A549 treated with CpdA at 1 μM for 4 hours (cell line): ENCODE measurements around the gene CTNNB1. TPM values are rescaled to one million over a fixed set of nuclear protein-coding genes. Genes with fewer than 3 reads are reported as not detected.

Source experiments
- total RNA-seq: library from RNA; stranded (reverse); fragments of 200-300 nt; extraction: Qiagen RNA extraction; gene quantifications from 5 replicates; pipeline ENCODE4 v1.2.3, GENCODE V29; 2022; ENCODE audit warnings: low read depth

Gene CTNNB1
- total RNA-seq = 146 to 196 TPM (median 156 TPM) in 5 replicates

DNA sequence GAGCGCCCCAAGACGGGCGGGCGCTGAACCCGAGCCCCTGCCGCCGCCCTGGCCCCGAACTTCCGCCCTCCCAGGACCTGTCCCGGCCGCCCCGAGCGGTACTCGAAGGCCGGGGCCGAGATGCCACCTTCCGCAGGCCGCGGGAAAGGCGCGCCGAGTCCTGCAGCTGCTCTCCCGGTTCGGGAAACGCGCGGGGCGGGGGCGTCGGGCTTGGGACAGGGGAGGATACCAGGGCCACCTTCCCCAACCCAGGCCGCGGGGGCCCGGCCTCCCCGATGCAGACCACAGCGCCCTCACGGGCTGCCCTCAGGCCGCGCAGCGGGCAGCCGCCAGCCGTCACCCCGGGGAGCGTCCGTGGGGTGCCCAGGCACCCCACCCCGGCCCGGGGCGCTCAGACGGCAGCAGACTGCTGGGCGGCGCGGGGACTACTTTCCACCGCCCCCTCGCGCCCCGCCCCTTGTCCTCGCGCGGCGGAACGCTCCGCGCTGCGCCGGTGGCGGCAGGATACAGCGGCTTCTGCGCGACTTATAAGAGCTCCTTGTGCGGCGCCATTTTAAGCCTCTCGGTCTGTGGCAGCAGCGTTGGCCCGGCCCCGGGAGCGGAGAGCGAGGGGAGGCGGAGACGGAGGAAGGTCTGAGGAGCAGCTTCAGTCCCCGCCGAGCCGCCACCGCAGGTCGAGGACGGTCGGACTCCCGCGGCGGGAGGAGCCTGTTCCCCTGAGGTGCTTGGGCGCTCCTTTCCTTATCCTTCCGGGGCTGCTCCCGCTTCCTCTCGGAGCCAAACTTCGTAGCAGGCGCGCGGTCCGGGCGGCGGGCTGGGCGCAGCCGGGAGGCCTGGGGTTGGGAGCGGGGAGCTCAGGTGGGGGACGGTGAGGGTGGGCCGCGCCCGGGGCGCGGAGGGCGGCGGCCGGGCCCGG is at the start of gene CTNNB1:
CTNNB1 (plus strand) TSS at position 556 of the 916 bp plus-strand sequence. CDS start 24,564 bp downstream, outside the sequence.

